Heart left ventricle (tissue), 16 donors: ENCODE measurements around the gene F7. TPM values are rescaled to one million over a fixed set of nuclear protein-coding genes. Genes with fewer than 3 reads are reported as not detected.

Experiments used
- ATAC-seq, 4 donors: fragments of 200-7000 bp; cut with Tn5 transposase; one replicate each; pipeline ENCODE4 v1.9.1; 2020 to 2022; ENCODE audit warnings: moderate library complexity in 4 of 4, mild to moderate bottlenecking in 3 of 4, moderate number of reproducible peaks in 1 of 4
- DNase-seq, 5 donors: peaks; one replicate each; pipeline ENCODE4 v3.0.0-alpha.2; 2020
- H3K27ac ChIP-seq, 12 donors: fragments of 200-600 bp; sonication (generic) in 4 of 12; one replicate each; pipeline versions ENCODE4 v1.5.0 to v1.8.0; 2016 to 2022; ENCODE audit warnings: mild to moderate bottlenecking in 2 of 12
- H3K27me3 ChIP-seq, 9 donors: fragments of 200-600 bp; sonication (generic) in 2 of 9; one replicate each; pipeline versions ENCODE4 v1.5.1 to v1.8.0; 2016 to 2022; ENCODE audit warnings: mild to moderate bottlenecking in 3 of 9
- H3K36me3 ChIP-seq, 9 donors: fragments of 200-600 bp; sonication (generic) in 2 of 9; one replicate each; pipeline versions ENCODE4 v1.5.0 to v1.8.0; 2018 to 2022; ENCODE audit warnings: mild to moderate bottlenecking in 2 of 9
- H3K4me1 ChIP-seq, 12 donors: fragments of 200-600 bp; sonication (generic) in 4 of 12; one replicate each; pipeline versions ENCODE4 v1.5.0 to v1.8.0; 2016 to 2022; ENCODE audit warnings: mild to moderate bottlenecking in 3 of 12
- H3K4me3 ChIP-seq, 12 donors: fragments of 200-600 bp; sonication (generic) in 4 of 12; one replicate each; pipeline versions ENCODE4 v1.5.0 to v1.8.0; 2017 to 2022; ENCODE audit warnings: mild to moderate bottlenecking in 9 of 12, moderate library complexity in 4 of 12
- H3K9me3 ChIP-seq, 12 donors: fragments of 200-600 bp; sonication (generic) in 4 of 12; one replicate each; pipeline versions ENCODE4 v1.5.0 to v1.8.0; 2016 to 2022; ENCODE audit warnings: mild to moderate bottlenecking in 1 of 12
- CTCF ChIP-seq, 12 donors: fragments of 200-600 bp; sonication (generic) in 4 of 12; IDR thresholded peaks; one replicate each; pipeline versions ENCODE4 v1.5.0 to v1.8.0; 2018 to 2022; ENCODE audit warnings: antibody characterized with exemption in 12 of 12, mild to moderate bottlenecking in 5 of 12
- POLR2A ChIP-seq, 2 donors: fragments of 450-650 bp; IDR thresholded peaks; one replicate each; pipeline ENCODE4 v1.6.1; 2017; ENCODE audit warnings: antibody characterized with exemption in 2 of 2, mild to moderate bottlenecking in 2 of 2, moderate library complexity in 2 of 2
- WGBS, 4 donors: extraction: QIAGEN DNeasy Blood & Tissue Kit in 2 of 4; methylation state at CpG; one replicate each; pipeline versions ENCODE4 v1.1.5 to v1.1.7; 2013 to 2018; 5-methylcytosine and 5-hydroxymethylcytosine counted together
- intact Hi-C, 10 donors: fragments of 100-400 bp; cut with DNase I; formaldehyde crosslinking; loops; one replicate each; pipeline versions ENCODE4 v1.11.1 to v1.14.2; 2022
- polyA plus RNA-seq, 2 donors: library from polyadenylated mRNA; stranded (reverse); fragments of 200-250 nt; gene quantifications; one replicate each; pipeline ENCODE4 v1.2.3, GENCODE V29; 2013
- total RNA-seq, 9 donors: library from RNA; depleted of rRNA in 2 of 9; stranded (reverse); fragments of >200 nt in 2 of 9; fragmentation: NEBNext Ultra II Directional in 3 of 9; extraction: Animal tissue kit (Norgen Biotek cat#: 25700) in 3 of 9; gene quantifications; one replicate each; pipeline versions ENCODE4 v1.1.0 to v1.2.4, GENCODE V29; 2016 to 2023
- donor health status: ischemic (EF 13 %, LVEDD 7.1; RV severe dilation, severe dysfunction).
- donor health status: healthy with polysubstance abuse.
- donor health status: DM: no; HTN: yes; CAD: no.
- donor health status: DM: no; HTN: no; CAD: no.
- donor health status: ischemic (EF 25% LVEDD 6.9; RV normal size, moderate dysfunction).
- donor health status: ischemic (EF 25% LVEDD 5.7; RV mildly dilated, moderate dysfunction).
- donor health status: healthy.
- donor health status: DM: yes; HTN: yes; CAD: no.
- donor health status: ischemic (EF 35%, LVEDD 5.7; RV mildly dilated, moderate dysfunction).
- donor health status: nonischemic (EF 11% LVEDD 7.7; RV severe dilation, severe dysfunction).
- donor health status: DM: yes; HTN: yes; CAD: no.
- donor health status: PGD.
- donor health status: ischemic (EF 29% LVEDD 5.4; RV normal size, mild dysfunction).
- donor health status: nonischemic (EF 23%, LVEDD 6.1; RV moderate dilation, normal function).

F7 gene
- total and polyA plus RNA-seq, 11 donors: 0.01 to 0.41 (median 0.13) TPM; not detected in 7

- H3K27me3 ChIP-seq: no peaks in the 10 kb centered on the region
- DNase-seq (peak in 2 of 5 donors; percentile 17 to 22), ATAC-seq (no peak)
- no peak overlapping the region for H3K27ac ChIP-seq
- H3K4me3 ChIP-seq: no peak overlapping the region
- intact Hi-C loops: no loop called here
- no peak for TF ChIP-seq POLR2A (IDR thresholded peaks at IDR 0.05)
- no peak for TF ChIP-seq CTCF (IDR thresholded peaks at IDR 0.05)
- H3K36me3 ChIP-seq: peaks cover 0 to 67% (median 35%) of the 10 kb centered on the region in 9 donors
- no peaks in the 10 kb centered on the region for H3K4me1 ChIP-seq
- no peaks in the 10 kb centered on the region for H3K9me3 ChIP-seq
- WGBS, 4 donors: 85 to 88% (median 87%) methylated on average over 36 of the region's 36 CpGs
Observed at GRCh38 chr13:113089693-113090414, 15.7 kb upstream of the F7 start.

DNA sequence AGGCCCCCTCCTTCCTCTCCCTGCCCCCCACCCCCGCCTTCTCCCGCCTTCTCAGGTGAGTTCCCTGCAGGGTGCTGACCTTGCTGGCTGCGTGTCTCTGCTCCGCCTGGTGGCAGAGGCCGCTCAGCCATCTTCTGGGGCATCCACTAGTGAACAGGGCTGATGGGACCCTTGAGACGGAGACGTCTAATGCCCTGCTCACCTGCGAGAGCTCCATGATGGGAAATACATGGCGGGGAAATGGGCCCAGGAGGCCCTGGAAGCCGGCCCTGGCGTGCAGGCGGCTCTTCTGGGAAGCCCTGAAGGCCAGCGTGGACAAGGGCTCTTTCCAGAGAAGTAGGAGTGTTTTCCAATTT lies 15.2 kb upstream of the F7 start:
- intact Hi-C loops: no loop called here
- TF ChIP-seq CTCF (IDR thresholded peaks at IDR 0.05) (no peak), POLR2A (IDR thresholded peaks at IDR 0.05) (no peak)
- Histone ChIP-seq H3K27ac (no peak overlapping the region), H3K9me3 (no peaks in the 10 kb centered on the region), H3K36me3 (peaks cover 0 to 62% (median 30%) of the 10 kb centered on the region in 9 donors), H3K27me3 (no peaks in the 10 kb centered on the region), H3K4me1 (no peaks in the 10 kb centered on the region), H3K4me3 (no peak overlapping the region)
- no peak for ATAC-seq
- WGBS, 4 donors: 87 to 96% (median 91%) methylated on average over 10 to 13 of the region's 13 CpGs
- DNase-seq: peak in 2 of 5 donors; percentile 15 to 18

GRCh38 chr13:113090806-113091205 lies 14.8 kb upstream of the F7 start:
- Histone ChIP-seq H3K4me1 (no peaks in the 10 kb centered on the region), H3K4me3 (no peak overlapping the region), H3K9me3 (no peaks in the 10 kb centered on the region), H3K36me3 (peaks cover 0 to 59% (median 30%) of the 10 kb centered on the region in 9 donors), H3K27me3 (no peaks in the 10 kb centered on the region), H3K27ac (no peak overlapping the region)
- TF ChIP-seq POLR2A (IDR thresholded peaks at IDR 0.05): no peak
- TF ChIP-seq CTCF (IDR thresholded peaks at IDR 0.05): no peak
- intact Hi-C loops: no loop called here
- ATAC-seq (no peak), DNase-seq (peak in 2 of 5 donors; percentile 10 to 61)
- WGBS, 4 donors: 91 to 93% (median 92%) methylated on average over 24 of the region's 24 CpGs

GRCh38 chr13:113091211-113091771 lies 14.3 kb upstream of the F7 start:
- no peaks in the 10 kb centered on the region for H3K27me3 ChIP-seq
- peaks cover 0 to 59% (median 31%) of the 10 kb centered on the region in 9 donors for H3K36me3 ChIP-seq
- H3K4me1 ChIP-seq: no peaks in the 10 kb centered on the region
- ATAC-seq: no peak
- TF ChIP-seq CTCF (IDR thresholded peaks at IDR 0.05): no peak
- TF ChIP-seq POLR2A (IDR thresholded peaks at IDR 0.05): no peak
- WGBS, 4 donors: 87 to 89% (median 87%) methylated on average over 17 to 30 of the region's 30 CpGs
- DNase-seq: peak in 3 of 5 donors; percentile 10 to 58 (median 20)
- intact Hi-C loops: no loop called here
- no peak overlapping the region for H3K4me3 ChIP-seq
- H3K27ac ChIP-seq: no peak overlapping the region
- no peaks in the 10 kb centered on the region for H3K9me3 ChIP-seq
